OCI-M1 (cell line): ENCODE measurements around the gene TELO2.

Experiments
- DNase-seq: peaks from one replicate; lab custom pipeline; 2025; lab: John Stamatoyannopoulos, UW

Gene TELO2

DNA sequence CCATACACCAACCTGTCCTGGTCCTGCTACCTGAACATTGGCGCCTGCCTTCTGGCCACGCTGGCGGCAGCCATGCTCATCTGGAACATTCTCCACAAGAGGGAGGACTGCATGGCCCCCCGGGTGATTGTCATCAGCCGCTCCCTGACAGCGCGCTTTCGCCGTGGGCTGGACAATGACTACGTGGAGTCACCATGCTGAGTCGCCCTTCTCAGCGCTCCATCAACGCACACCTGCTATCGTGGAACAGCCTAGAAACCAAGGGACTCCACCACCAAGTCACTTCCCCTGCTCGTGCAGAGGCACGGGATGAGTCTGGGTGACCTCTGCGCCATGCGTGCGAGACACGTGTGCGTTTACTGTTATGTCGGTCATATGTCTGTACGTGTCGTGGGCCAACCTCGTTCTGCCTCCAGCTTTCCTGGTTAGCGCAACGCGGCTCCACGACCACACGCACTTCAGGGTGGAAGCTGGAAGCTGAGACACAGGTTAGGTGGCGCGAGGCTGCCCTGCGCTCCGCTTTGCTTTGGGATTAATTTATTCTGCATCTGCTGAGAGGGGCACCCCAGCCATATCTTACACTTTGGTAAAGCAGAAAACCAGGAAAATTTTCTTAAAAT, 61.8 kb downstream of the TELO2 start:
- no peak for DNase-seq

DNA sequence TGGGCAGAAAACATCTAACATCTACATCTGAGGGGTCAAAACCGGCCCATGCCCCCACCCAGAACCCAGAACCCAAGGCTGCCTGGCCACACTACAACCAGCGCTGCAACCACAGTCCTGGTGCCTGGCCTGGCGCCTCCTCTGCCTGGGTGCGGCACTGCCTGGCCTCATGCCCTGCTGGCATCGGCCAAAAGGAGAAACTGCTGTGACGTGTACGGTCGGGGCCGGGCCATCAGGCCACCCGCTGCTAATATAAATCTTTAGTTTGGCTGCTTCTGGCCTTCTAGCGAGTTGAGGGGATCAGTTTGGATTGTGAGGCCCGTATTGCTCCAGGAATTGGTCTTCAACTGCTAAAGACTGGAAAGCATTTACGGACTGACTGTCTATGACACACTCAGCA, 63.1 kb downstream of the TELO2 start:
- DNase-seq = no peak

DNA sequence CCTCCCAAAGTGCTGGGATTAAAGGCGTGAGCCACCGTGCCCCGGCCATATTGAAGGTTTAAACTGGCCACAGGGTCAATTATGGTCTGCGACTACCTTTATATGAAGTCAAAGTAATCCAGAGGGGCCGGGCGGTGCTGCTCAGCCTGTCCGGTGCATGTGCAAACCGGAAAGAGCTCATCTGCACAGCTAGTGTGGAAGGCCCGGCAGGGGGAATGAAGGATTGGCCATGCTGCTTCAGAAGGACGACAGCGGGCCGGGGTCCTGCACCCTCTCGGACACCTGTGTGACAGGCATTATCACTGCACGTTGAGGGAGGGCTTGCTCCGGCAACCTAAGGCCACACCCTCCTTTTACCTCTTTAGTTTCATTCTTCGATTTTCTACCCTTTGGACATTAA, 63.9 kb downstream of the TELO2 start:
- DNase-seq = no peak

DNA sequence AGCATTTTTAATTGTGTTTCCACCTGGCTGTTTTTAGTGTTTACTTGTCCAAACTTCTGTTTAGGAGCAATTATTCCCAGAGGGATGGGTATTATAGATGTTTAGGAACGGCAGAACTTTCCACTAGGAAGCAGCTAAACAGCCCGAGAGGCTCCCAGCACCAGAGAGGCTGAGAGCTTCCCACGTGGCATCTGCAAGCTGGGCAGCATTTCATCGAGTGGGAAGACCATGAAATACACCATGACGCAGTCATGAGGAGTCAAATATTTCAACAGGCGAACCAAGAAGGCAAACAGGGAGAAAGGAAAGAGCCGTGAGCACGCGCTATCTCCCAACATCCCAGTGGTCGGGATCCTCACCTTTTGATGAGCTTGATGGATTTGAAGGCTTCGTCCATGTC, 64.4 kb downstream of the TELO2 start:
- DNase-seq = no peak

GRCh38 chr16:1559446-1559975, 66.4 kb downstream of the TELO2 start:
- no peak for DNase-seq
